OCI-LY7 (cell line): Measurements from ENCODE around the gene C15orf61.
A peak's percentile ranks its signal among the peaks of the same experiment; 100 is the strongest.

Experiments
- CTCF ChIP-seq: fragments of 200-600 bp; sonication (generic); conservative IDR thresholded peaks from 2 replicates; pipeline ENCODE4 v1.5.1; 2014; ENCODE audit warnings: mild to moderate bottlenecking, antibody characterized with exemption, low read length, moderate library complexity, mixed read lengths
- EZH2phosphoT487 ChIP-seq: fragments of 200-600 bp; sonication (generic); IDR thresholded peaks from 2 replicates; pipeline ENCODE4 v1.6.1; 2018; ENCODE audit warnings: low read depth, borderline replicate concordance, mild to moderate bottlenecking, mixed run types, antibody characterized with exemption, low read length, moderate library complexity, mixed read lengths

GRCh38 chr15:67501177-67501835 is 19.6 kb upstream of the C15orf61 start:
- TF ChIP-seq CTCF, result peak; percentile 81
- TF ChIP-seq EZH2phosphoT487, result no peak
